HepG2 (cell line): ENCODE data around the gene REM2. TPM values are rescaled to one million over a fixed set of nuclear protein-coding genes. Genes with fewer than 3 reads are reported as not detected.

Source experiments
- ADNP ChIP-seq: sonication (generic); formaldehyde crosslinking; IDR thresholded peaks from 2 replicates; pipeline ENCODE4 v1.4.0; 2020; ENCODE audit warnings: missing genetic modification reagents
- ARNT ChIP-seq: fragments of 450-650 bp; IDR thresholded peaks from 2 replicates; pipeline ENCODE4 v1.6.1; 2017
- ASH2L ChIP-seq: fragments of 300-600, 200-600 bp; sonication (generic); IDR thresholded peaks from 2 replicates; pipeline ENCODE4 v1.7.0; 2017; ENCODE audit warnings: low read depth, mild to moderate bottlenecking, moderate library complexity, mixed read lengths, low read length; ENCODE audit not compliant: insufficient read length
- ATF3 ChIP-seq: sonication (generic); formaldehyde crosslinking; IDR thresholded peaks from 2 replicates; pipeline ENCODE4 v1.4.0; 2020; ENCODE audit warnings: missing genetic modification reagents
- ATF7-NPFF ChIP-seq: sonication (generic); formaldehyde crosslinking; IDR thresholded peaks from 2 replicates; pipeline ENCODE4 v1.8.1; 2023; ENCODE audit warnings: mild to moderate bottlenecking, low read depth, missing genetic modification reagents, moderate library complexity
- GATAD2A ChIP-seq: IDR thresholded peaks from 2 replicates; pipeline ENCODE4 v1.6.1; 2016
- HCFC1 ChIP-seq: fragments of 150-350 bp; IDR thresholded peaks from 2 replicates; pipeline ENCODE4 v1.6.1; 2014; ENCODE audit warnings: low read depth, low read length
- IKZF4 ChIP-seq: sonication (generic); formaldehyde crosslinking; IDR thresholded peaks from 2 replicates; pipeline ENCODE4 v1.5.1; 2020; ENCODE audit warnings: borderline replicate concordance, mild to moderate bottlenecking, low read depth, missing genetic modification reagents; ENCODE audit errors: not compliant biosample characterization
- JUND ChIP-seq: sonication (generic); formaldehyde crosslinking; IDR thresholded peaks from 2 replicates; pipeline ENCODE4 v1.8.0; 2022; ENCODE audit warnings: mild to moderate bottlenecking, missing genetic modification reagents
- KMT2A ChIP-seq: sonication (generic); formaldehyde crosslinking; IDR thresholded peaks from 2 replicates; pipeline ENCODE4 v1.4.0; 2020; ENCODE audit warnings: missing genetic modification reagents
- MXD1 ChIP-seq: sonication (generic); formaldehyde crosslinking; IDR thresholded peaks from 2 replicates; pipeline ENCODE4 v1.4.0; 2020; ENCODE audit warnings: mild to moderate bottlenecking, missing genetic modification reagents
- NRL ChIP-seq: sonication (generic); formaldehyde crosslinking; IDR thresholded peaks from 2 replicates; pipeline ENCODE4 v1.5.0; 2020; ENCODE audit warnings: missing genetic modification reagents, mild to moderate bottlenecking, moderate library complexity, borderline replicate concordance
- RCOR2 ChIP-seq: IDR thresholded peaks from 2 replicates; pipeline ENCODE4 v1.6.1; 2016; ENCODE audit warnings: missing biosample characterization, missing genetic modification reagents
- SOX5 ChIP-seq: IDR thresholded peaks from 2 replicates; pipeline ENCODE4 v1.6.1; 2016; ENCODE audit warnings: borderline replicate concordance
- TCF7 ChIP-seq: sonication (generic); IDR thresholded peaks from 2 replicates; pipeline ENCODE4 v1.6.1; 2016; ENCODE audit warnings: antibody characterized with exemption, low read depth
- TOE1 ChIP-seq: sonication (generic); formaldehyde crosslinking; IDR thresholded peaks from 2 replicates; pipeline ENCODE4 v1.4.0; 2020; ENCODE audit warnings: mild to moderate bottlenecking, missing genetic modification reagents
- ZBTB2 ChIP-seq: sonication (generic); formaldehyde crosslinking; IDR thresholded peaks from 2 replicates; pipeline ENCODE4 v1.8.0; 2022; ENCODE audit warnings: low read depth, missing genetic modification reagents
- ZBTB39 ChIP-seq: sonication (generic); formaldehyde crosslinking; IDR thresholded peaks from 2 replicates; pipeline ENCODE4 v1.5.0; 2020; ENCODE audit warnings: missing genetic modification reagents
- ZMYM3 ChIP-seq: sonication (generic); formaldehyde crosslinking; IDR thresholded peaks from 2 replicates; pipeline ENCODE4 v1.5.1; 2020; ENCODE audit warnings: mild to moderate bottlenecking, missing genetic modification reagents
- ZNF224 ChIP-seq: sonication (generic); formaldehyde crosslinking; IDR thresholded peaks from 2 replicates; pipeline ENCODE4 v1.5.0; 2020; ENCODE audit warnings: mild to moderate bottlenecking, missing genetic modification reagents
- ZNF891 ChIP-seq: sonication (generic); formaldehyde crosslinking; IDR thresholded peaks from 2 replicates; pipeline ENCODE4 v1.5.0; 2020; ENCODE audit warnings: mild to moderate bottlenecking, missing genetic modification reagents
- polyA plus RNA-seq, 8 experiments: library from polyadenylated mRNA; depleted of rRNA in 3 of 8; stranded (reverse) in 7 of 8; unstranded in 1 of 8; fragments of >200 nt; fragmentation: Illumina TruSeq in 4 of 8; extraction: Trizol in 4 of 8; gene quantifications; 2 replicates each; pipeline versions ENCODE4 v1.2.1 to v1.2.3, GENCODE V29; 2011 to 2016; ENCODE audit warnings: low read depth in 4 of 8, missing spikeins in 1 of 8, mixed read lengths in 1 of 8; ENCODE audit not compliant: insufficient read depth in 1 of 8
- total RNA-seq, 5 experiments: library from RNA; depleted of rRNA; stranded (reverse); fragments of >200 nt; fragmentation: Illumina TruSeq; extraction: Trizol; gene quantifications; 2 replicates each; pipeline ENCODE4 v1.2.3, GENCODE V29; 2016; ENCODE audit warnings: low read depth in 1 of 5

The REM2 gene
- total and polyA plus RNA-seq, 2 of the 13 experiments (the other 11 are each of a cell fraction or from before 2014, with no cell fraction given): 0.20 TPM; not detected in 1

GRCh38 chr14:22872033-22872832, 10.8 kb upstream of the REM2 start (continued):
- TF ChIP-seq ZBTB39: no peak
- TF ChIP-seq ASH2L: no peak
- no peak for TF ChIP-seq IKZF4 (CRISPR knock-in tag)
- TF ChIP-seq ATF7-NPFF (CRISPR knock-in tag): no peak
- TF ChIP-seq TOE1: no peak
- no peak for TF ChIP-seq ZBTB2
- TF ChIP-seq KMT2A (CRISPR knock-in tag): no peak
- no peak for TF ChIP-seq HCFC1
- TF ChIP-seq NRL (CRISPR knock-in tag): no peak; the same call in 1 of the 2 replicates
- TF ChIP-seq ZMYM3 (CRISPR knock-in tag): 0 out of 2 replicates have a peak, but pooled peaks have one; percentile 36
- no peak for TF ChIP-seq ZNF224 (CRISPR knock-in tag)
- TF ChIP-seq ARNT: no peak
- TF ChIP-seq RCOR2 (CRISPR knock-in tag): peak; percentile 42; the same call in 1 of the 2 replicates
- peak; percentile 58; the same call in 1 of the 2 replicates for TF ChIP-seq SOX5 (CRISPR knock-in tag)
- 0 out of 2 replicates have a peak, but pooled peaks have one; percentile 32 for TF ChIP-seq ATF3
- TF ChIP-seq ADNP: no peak
- TF ChIP-seq ZNF891: no peak
- TF ChIP-seq JUND (CRISPR knock-in tag): no peak
- TF ChIP-seq TCF7: no peak
- peak; percentile 88 for TF ChIP-seq GATAD2A
- no peak; the same call in 1 of the 2 replicates for TF ChIP-seq MXD1 (CRISPR knock-in tag)
